ENCODE measurements around the gene UBE2E2.

The UBE2E2 gene

GRCh38 chr3:23633261-23633960 is 430.3 kb downstream of the UBE2E2 start:
- ChIA-PET CTCF (no interaction called here), POLR2A (no interaction called here)
- no peak overlapping the region for H3K4me3 ChIP-seq (ENCODE audit: low read depth, low read length)
- DNase-seq (ENCODE audit: low read depth, low spot score): no peak
- TF ChIP-seq, protein P1, sequence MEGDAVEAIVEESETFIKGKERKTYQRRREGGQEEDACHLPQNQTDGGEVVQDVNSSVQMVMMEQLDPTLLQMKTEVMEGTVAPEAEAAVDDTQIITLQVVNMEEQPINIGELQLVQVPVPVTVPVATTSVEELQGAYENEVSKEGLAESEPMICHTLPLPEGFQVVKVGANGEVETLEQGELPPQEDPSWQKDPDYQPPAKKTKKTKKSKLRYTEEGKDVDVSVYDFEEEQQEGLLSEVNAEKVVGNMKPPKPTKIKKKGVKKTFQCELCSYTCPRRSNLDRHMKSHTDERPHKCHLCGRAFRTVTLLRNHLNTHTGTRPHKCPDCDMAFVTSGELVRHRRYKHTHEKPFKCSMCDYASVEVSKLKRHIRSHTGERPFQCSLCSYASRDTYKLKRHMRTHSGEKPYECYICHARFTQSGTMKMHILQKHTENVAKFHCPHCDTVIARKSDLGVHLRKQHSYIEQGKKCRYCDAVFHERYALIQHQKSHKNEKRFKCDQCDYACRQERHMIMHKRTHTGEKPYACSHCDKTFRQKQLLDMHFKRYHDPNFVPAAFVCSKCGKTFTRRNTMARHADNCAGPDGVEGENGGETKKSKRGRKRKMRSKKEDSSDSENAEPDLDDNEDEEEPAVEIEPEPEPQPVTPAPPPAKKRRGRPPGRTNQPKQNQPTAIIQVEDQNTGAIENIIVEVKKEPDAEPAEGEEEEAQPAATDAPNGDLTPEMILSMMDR (IDR thresholded peaks at IDR 0.05; ENCODE audit: insufficient read depth, low read length, missing control alignments): no peak

DNA sequence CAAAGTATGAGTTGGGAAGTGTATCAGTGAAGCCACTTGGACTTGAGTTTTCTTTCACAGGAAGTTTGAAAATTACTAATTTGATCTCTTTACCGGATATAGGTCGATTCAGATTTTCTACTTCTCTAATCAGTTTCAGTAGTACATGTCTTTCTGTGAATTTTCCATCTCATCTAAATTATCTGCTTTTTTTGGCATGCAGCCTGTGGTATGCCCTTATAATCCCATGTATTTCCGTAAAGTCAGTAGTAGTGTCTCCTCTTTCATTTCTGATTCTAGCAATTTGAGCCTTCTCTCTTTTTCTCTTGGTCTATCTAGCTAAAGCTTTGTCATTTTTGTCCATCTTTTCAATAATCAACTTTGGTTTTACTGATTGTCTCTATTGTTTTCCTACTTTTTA is 434.2 kb downstream of the UBE2E2 start:
- ChIA-PET CTCF (interaction anchor here (1.4 kb wide), 1 partner anchor 9 kb away, joined by 4 read pairs; no protein-coding TSS in a partner anchor), POLR2A (no interaction called here)
- TF ChIP-seq, protein P1 (IDR thresholded peaks at IDR 0.05; ENCODE audit: insufficient read depth, low read length, missing control alignments): no peak
- no peak overlapping the region for H3K4me3 ChIP-seq (ENCODE audit: low read depth, low read length)
- no peak for DNase-seq (ENCODE audit: low read depth, low spot score)

DNA sequence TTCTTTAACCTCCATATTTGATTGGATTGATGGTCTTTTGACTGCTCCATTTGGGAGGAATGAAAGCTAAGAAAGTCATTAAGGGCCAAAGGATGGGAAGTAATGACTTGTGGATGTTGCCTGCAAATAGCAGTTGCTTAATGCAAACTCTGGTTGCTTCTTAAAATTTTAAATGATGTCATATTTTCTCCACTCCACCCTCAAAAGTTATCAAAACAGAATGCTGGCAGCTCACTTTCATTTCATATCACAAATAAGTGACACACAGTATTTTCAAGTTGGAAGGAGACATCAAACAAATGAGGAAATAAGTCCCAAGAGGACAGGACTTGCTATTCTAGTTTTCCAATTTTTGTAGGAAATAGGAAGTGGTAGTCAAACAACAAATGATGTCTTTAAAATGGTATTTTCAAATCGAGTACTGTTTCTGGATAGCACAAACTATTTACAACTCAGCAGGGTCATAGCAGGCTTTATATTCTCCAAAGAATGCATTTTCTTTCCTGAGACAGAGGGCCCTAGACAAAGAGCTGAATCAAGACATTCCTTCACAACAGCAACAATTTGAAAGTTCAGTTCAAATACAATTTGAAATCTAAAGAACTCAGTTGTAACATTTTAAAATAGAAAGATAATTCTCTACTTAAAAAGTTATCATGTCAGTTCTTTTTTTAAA is 437.5 kb downstream of the UBE2E2 start:
- no peak for DNase-seq (ENCODE audit: low read depth, low spot score)
- TF ChIP-seq, protein P1 (IDR thresholded peaks at IDR 0.05; ENCODE audit: insufficient read depth, low read length, missing control alignments): no peak
- ChIA-PET POLR2A (no interaction called here), CTCF (interaction anchor here (1.3 to 2.2 kb wide), 2 partner anchors 9 to 20 kb away, joined by 3 to 7 read pairs; no protein-coding TSS in a partner anchor)
- no peak overlapping the region for H3K4me3 ChIP-seq (ENCODE audit: low read depth, low read length)
